Transverse colon (tissue), 4 donors: Measurements from ENCODE around the gene NATD1. TPM values are rescaled to one million over a fixed set of nuclear protein-coding genes. Genes with fewer than 3 reads are reported as not detected.
"Not testable (repeated sequence)": the region's sequence is repeated elsewhere in the genome, so short reads cannot be mapped to it uniquely, and the experiment has no call there.

ENCODE experiments used
- DNase-seq: peaks from one replicate; pipeline ENCODE4 v3.0.0-alpha.2; 2019
- H3K27ac ChIP-seq, 4 donors: fragments of 200-600 bp; sonication (generic); 2 replicates each; pipeline ENCODE4 v1.5.1; 2016 to 2018; ENCODE audit warnings: inconsistent platforms in 4 of 4
- H3K27me3 ChIP-seq: fragments of 200-600 bp; sonication (generic); 2 replicates; pipeline ENCODE4 v1.5.1; 2017; ENCODE audit warnings: inconsistent platforms
- H3K36me3 ChIP-seq, 4 donors: fragments of 200-600 bp; sonication (generic); 2 replicates each; pipeline ENCODE4 v1.5.1; 2017 to 2019; ENCODE audit warnings: inconsistent platforms in 4 of 4
- H3K4me1 ChIP-seq, 4 donors: fragments of 200-600 bp; sonication (generic); 2 replicates each; pipeline ENCODE4 v1.5.1; 2017 to 2020; ENCODE audit warnings: inconsistent platforms in 4 of 4
- H3K4me3 ChIP-seq, 4 donors: fragments of 200-600 bp; sonication (generic); 1 replicate in 1 of 4; 2 replicates in 3 of 4; pipeline versions ENCODE4 v1.5.1 to v1.6.1; 2017 to 2019; ENCODE audit warnings: inconsistent platforms in 4 of 4
- H3K9me3 ChIP-seq, 2 donors: fragments of 200-600 bp; sonication (generic); 2 replicates each; pipeline ENCODE4 v1.5.1; 2017 to 2019; ENCODE audit warnings: inconsistent platforms in 2 of 2
- CTCF ChIP-seq, 5 experiments: fragments of 200-600 bp in 3 of 5; fragments of 450-650 bp in 2 of 5; sonication (generic) in 3 of 5; IDR thresholded peaks; 1 replicate in 2 of 5; 2 replicates in 3 of 5; pipeline ENCODE4 v1.5.1; 2016 to 2017; ENCODE audit warnings: antibody characterized with exemption in 5 of 5, inconsistent platforms in 3 of 5, mild to moderate bottlenecking in 2 of 5, moderate library complexity in 1 of 5
- EP300 ChIP-seq: sonication (generic); formaldehyde crosslinking; IDR thresholded peaks from one replicate; pipeline ENCODE4 v1.6.1; 2017; ENCODE audit warnings: antibody characterized with exemption, low read depth
- POLR2A ChIP-seq: fragments of 450-650 bp; IDR thresholded peaks from one replicate; pipeline ENCODE4 v1.6.1; 2016; ENCODE audit warnings: antibody characterized with exemption, mild to moderate bottlenecking, moderate library complexity
- POLR2AphosphoS5 ChIP-seq, 3 donors: sonication (generic); formaldehyde crosslinking; IDR thresholded peaks; one replicate each; pipeline ENCODE4 v1.6.1; 2016; ENCODE audit warnings: antibody characterized with exemption in 3 of 3
- WGBS, 2 donors: methylation state at CpG; one replicate each; pipeline ENCODE4 v1.1.5; 2018; ENCODE audit warnings: low coverage in 1 of 2; 5-methylcytosine and 5-hydroxymethylcytosine counted together
- in situ Hi-C, 4 donors: fragments of 200-750 bp; cut with MboI; loops; one replicate each; pipeline versions ENCODE4 v1.15.0 to v1.15.1; 2017; ENCODE audit warnings: low sequenced_read_pairs in 3 of 4, low pct_ligation_motif_present in 1 of 4, low pct_unique_long_range_greater_than_20kb in 1 of 4
- intact Hi-C: fragments of 100-400 bp; cut with DNase I; formaldehyde crosslinking; loops from one replicate; pipeline ENCODE4 v1.15.1; 2023; ENCODE audit warnings: low total_unique reads
- total RNA-seq, 4 donors: library from RNA; depleted of rRNA; stranded (reverse); fragments of >200 nt; gene quantifications; one replicate each; pipeline ENCODE4 v1.1.0, GENCODE V29; 2016

NATD1 gene
- total RNA-seq, 4 donors from 2014 or later: 1.4 to 7.9 (median 5.0) TPM

- intact Hi-C loops (no loop called here), in situ Hi-C loops (no loop called here)
- Histone ChIP-seq H3K27me3 (no peaks in the 10 kb centered on the region), H3K4me3 (no peak overlapping the region), H3K27ac (no peak overlapping the region), H3K36me3 (peaks cover 0 to 14% (median 5%) of the 10 kb centered on the region in 4 donors), H3K4me1 (peaks cover 2 to 27% (median 9%) of the 10 kb centered on the region in 4 donors), H3K9me3 (no peaks in the 10 kb centered on the region)
- no peak for DNase-seq
- 86 to 90% methylated on average over 2 to 5 of the region's 5 CpGs for WGBS, 2 donors
- TF ChIP-seq POLR2A: no peak
These were observed 57.1 kb downstream of the NATD1 start for GRCh38 chr17:21196126-21196525.

GRCh38 chr17:21194703-21195102, 58.5 kb downstream of the NATD1 start:
- in situ Hi-C loops (no loop called here), intact Hi-C loops (no loop called here)
- Histone ChIP-seq H3K27ac (peak overlapping the region in 3 of 4 donors; percentile 2 to 14 (median 3)), H3K27me3 (no peaks in the 10 kb centered on the region), H3K4me3 (no peak overlapping the region), H3K4me1 (peaks cover 0 to 14% (median 5%) of the 10 kb centered on the region in 4 donors), H3K9me3 (no peaks in the 10 kb centered on the region), H3K36me3 (peaks cover 0 to 14% (median 5%) of the 10 kb centered on the region in 4 donors)
- 65 to 86% methylated on average over 1 to 5 of the region's 5 CpGs for WGBS, 2 donors
- TF ChIP-seq POLR2A (no peak), CTCF (IDR thresholded peaks at IDR 0.05) (no peak), EP300 (no peak), POLR2AphosphoS5 (IDR thresholded peaks at IDR 0.05) (peak in 1 of 3 donors; percentile 31)
- no peak for DNase-seq

GRCh38 chr17:21194226-21194625, 59.0 kb downstream of the NATD1 start:
- in situ Hi-C loops: no loop called here
- H3K36me3 ChIP-seq: peaks cover 0 to 14% (median 5%) of the 10 kb centered on the region in 4 donors
- H3K9me3 ChIP-seq: no peaks in the 10 kb centered on the region
- DNase-seq: no peak
- intact Hi-C loops: no loop called here
- 54% methylated on average over 8 of the region's 8 CpGs; no CpG with 5 or more reads in 1 of the 2 donors for WGBS, 2 donors
- H3K27ac ChIP-seq: peak overlapping the region in 3 of 4 donors; percentile 2 to 14 (median 3)
- H3K4me3 ChIP-seq: no peak overlapping the region
- no peak for TF ChIP-seq EP300
- TF ChIP-seq CTCF (IDR thresholded peaks at IDR 0.05): no peak
- TF ChIP-seq POLR2A: no peak
- TF ChIP-seq POLR2AphosphoS5 (IDR thresholded peaks at IDR 0.05): no peak
- H3K4me1 ChIP-seq: peaks cover 0 to 11% (median 4%) of the 10 kb centered on the region in 4 donors
- H3K27me3 ChIP-seq: no peaks in the 10 kb centered on the region

- intact Hi-C loops: no loop called here
These were observed 60.2 kb downstream of the NATD1 start for GRCh38 chr17:21193031-21193430.

GRCh38 chr17:21192414-21192813, 60.8 kb downstream of the NATD1 start:
- 95% methylated on average over 7 of the region's 7 CpGs; no CpG with 5 or more reads in 1 of the 2 donors for WGBS, 2 donors
- in situ Hi-C loops: not testable (repeated sequence)
- peaks cover 0 to 11% (median 4%) of the 10 kb centered on the region in 4 donors for H3K4me1 ChIP-seq

More at GRCh38 chr17:21193031-21193430, 60.2 kb downstream of the NATD1 start:
- 44 to 57% methylated on average over 4 to 5 of the region's 5 CpGs for WGBS, 2 donors
- Histone ChIP-seq H3K36me3 (peaks cover 0 to 8% (median 3%) of the 10 kb centered on the region in 4 donors), H3K27me3 (no peaks in the 10 kb centered on the region), H3K27ac (no peak overlapping the region), H3K9me3 (no peaks in the 10 kb centered on the region), H3K4me1 (peaks cover 0 to 11% (median 4%) of the 10 kb centered on the region in 4 donors), H3K4me3 (no peak overlapping the region)
- no peak for DNase-seq
- in situ Hi-C loops: no loop called here
- TF ChIP-seq POLR2AphosphoS5 (IDR thresholded peaks at IDR 0.05) (no peak), CTCF (IDR thresholded peaks at IDR 0.05) (no peak), EP300 (no peak)

More at GRCh38 chr17:21192414-21192813, 60.8 kb downstream of the NATD1 start:
- H3K9me3 ChIP-seq, H3K4me3 ChIP-seq, DNase-seq, H3K36me3 ChIP-seq, H3K27me3 ChIP-seq, H3K27ac ChIP-seq, intact Hi-C loops: not testable (repeated sequence)
